GM19193 (cell line): Measurements from ENCODE around the gene FARS2.

Experiments
- POLR2A ChIP-seq: IDR thresholded peaks from 4 replicates; pipeline ENCODE4 v1.6.1; 2011; ENCODE audit not compliant: insufficient read depth, insufficient read length; ENCODE audit errors: extremely low read depth

The FARS2 gene

GRCh38 chr6:5567890-5568289 is 306.6 kb downstream of the FARS2 start:
- no peak for TF ChIP-seq POLR2A

GRCh38 chr6:5569491-5569890 is 308.2 kb downstream of the FARS2 start:
- no peak for TF ChIP-seq POLR2A

DNA sequence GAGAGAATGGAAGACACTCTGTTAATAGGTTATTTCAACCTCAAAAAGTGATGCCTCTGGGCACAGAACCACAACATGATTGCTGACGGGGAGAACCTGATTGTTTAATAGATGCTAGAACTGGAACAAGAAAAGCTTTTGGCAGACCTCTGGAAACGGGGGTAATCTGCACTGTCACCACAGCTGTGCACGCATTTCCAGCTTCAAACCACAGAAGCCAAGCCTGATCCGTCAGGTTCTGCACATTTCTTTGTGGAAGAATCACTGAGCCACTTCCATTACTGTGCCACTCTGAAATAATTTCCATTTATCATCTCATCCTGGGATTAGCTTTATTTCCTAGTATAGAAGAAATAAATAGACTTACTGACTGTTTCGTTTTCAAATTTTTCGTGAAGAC is 309.3 kb downstream of the FARS2 start:
- no peak for TF ChIP-seq POLR2A

GRCh38 chr6:5580736-5581581 is 319.6 kb downstream of the FARS2 start:
- no peak for TF ChIP-seq POLR2A

GRCh38 chr6:5582762-5583161 is 321.4 kb downstream of the FARS2 start:
- no peak for TF ChIP-seq POLR2A

DNA sequence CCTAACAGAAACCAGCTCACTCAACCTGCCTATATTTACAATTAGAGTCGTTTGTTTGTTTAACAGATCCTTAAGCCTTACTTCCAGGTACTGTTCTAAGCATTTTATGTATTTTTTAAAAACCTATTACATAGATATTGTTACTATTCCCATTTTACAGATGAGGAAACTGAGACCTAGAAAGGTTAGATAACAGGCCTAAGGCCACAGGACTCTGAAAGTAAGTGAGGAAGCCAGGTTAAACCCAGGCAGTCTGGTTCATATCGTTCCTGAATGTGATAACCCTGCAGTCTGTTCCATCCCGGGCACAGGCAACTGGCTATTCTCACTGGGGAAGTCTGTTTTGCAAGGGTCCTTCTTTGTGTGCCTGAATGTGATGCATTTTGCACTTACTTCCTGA is 322.2 kb downstream of the FARS2 start:
- no peak for TF ChIP-seq POLR2A

DNA sequence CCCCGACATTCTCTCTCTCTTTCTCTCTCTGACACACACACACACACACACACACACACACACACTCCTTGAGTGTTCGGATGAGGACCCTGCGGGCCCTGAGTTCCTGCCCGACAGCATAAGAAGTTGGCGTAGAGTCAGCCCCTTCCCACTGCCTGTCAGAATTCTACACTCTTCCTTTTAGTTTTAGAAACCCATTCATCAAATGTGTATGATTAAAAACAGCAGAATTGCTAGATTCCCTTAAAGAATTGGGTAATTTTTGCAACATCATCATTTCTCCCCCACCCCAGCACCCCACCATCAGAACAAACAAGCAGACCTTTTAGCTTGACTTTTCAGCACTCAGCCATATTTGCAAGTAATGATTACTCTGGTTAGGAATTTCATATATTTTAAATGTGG is 322.8 kb downstream of the FARS2 start:
- TF ChIP-seq POLR2A: no peak

- TF ChIP-seq POLR2A: no peak
These were observed 326.3 kb downstream of the FARS2 start for GRCh38 chr6:5587648-5588047.

- no peak for TF ChIP-seq POLR2A
These were observed 328.3 kb downstream of the FARS2 start for GRCh38 chr6:5589422-5590141.

DNA sequence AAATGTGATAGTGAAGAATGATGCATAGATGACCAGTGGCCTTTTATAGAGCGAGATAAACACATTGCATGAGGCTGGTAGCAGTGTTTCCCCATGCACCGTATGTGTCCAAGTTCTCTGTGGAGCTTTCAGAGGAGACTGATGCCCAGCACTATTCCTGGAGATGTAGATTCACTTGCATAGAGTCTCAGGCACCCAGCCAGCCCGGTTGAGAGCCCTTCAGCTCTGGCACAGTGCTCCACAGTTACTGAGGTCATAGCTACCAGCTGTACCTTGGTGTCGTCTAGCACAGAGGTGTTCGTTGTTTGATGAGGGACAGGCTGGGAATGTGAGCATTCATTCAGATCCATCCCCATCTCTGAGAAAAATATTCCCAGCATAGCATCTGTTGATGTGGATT is 328.9 kb downstream of the FARS2 start:
- no peak for TF ChIP-seq POLR2A

GRCh38 chr6:5592886-5593519 is 331.7 kb downstream of the FARS2 start:
- TF ChIP-seq POLR2A: no peak

GRCh38 chr6:5595184-5595583 is 333.9 kb downstream of the FARS2 start:
- TF ChIP-seq POLR2A: no peak

GRCh38 chr6:5597413-5597812 is 336.1 kb downstream of the FARS2 start:
- TF ChIP-seq POLR2A: no peak

- TF ChIP-seq POLR2A: no peak
These were observed 336.8 kb downstream of the FARS2 start for GRCh38 chr6:5598123-5598522.

DNA sequence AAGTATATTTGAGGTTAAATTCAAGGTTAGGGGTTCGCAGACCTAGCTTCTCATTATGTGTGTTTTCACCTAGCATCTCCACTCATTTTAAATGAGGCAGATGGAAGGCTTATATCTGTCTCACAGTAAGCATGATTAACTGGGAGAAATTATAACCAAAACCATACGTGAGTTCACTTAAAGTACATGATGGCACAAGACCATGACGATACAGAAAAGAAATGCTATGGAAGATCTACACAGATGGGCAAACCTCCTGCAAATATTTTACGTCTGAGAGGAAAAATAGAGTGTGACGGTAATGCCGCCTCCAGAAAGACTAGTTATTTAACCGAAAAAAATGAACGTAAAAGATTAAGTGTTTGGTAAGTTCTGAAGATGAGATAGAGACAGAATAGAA is 337.8 kb downstream of the FARS2 start:
- TF ChIP-seq POLR2A: no peak

DNA sequence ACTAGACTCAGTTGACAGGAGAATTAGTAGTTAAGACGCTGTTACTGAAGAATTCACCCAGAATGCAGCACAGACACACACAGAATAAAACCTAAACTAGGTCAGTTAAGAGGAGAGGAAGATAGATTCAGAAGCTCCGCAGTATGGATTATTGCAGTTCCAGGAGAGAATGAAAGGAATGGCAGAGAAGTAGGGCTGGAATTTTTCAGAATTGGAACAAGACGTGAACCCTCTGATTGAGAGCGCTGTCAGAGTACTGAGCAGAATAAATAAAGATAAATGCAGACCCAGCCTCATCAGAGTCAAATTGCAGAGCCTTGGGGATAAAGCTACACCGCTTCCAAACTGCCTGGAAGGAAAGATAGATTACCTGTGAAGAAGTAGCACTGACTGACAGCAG is 344.6 kb downstream of the FARS2 start:
- TF ChIP-seq POLR2A: no peak
